ENCODE results near the gene LAMTOR3. TPM values are rescaled to one million over a fixed set of nuclear protein-coding genes. Genes with fewer than 3 reads are reported as not detected.

The LAMTOR3 gene
- total RNA-seq, 1 experiment from 2014 or later: 21.2 TPM

DNA sequence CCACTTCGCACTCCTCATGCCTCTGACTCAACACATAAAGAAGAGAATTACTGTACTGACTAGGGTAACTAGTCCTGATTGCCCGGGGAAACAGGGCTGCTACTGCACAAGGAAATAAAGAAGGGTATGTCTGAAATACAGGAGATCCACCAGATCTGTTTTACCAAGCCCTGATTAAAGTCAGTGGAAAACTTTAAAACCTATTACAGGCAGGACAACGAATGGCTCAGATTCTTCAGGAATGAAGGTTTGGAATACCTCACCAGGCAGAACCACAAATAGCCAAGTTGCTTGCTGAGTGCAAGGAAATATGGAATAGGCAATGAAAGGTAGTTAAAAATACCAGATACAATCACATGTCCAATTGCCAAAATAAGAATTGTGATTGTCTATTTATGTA, 17.3 kb downstream of the LAMTOR3 start:
- Mint-ChIP-seq H3K4me3 (no peak overlapping the region), H3K36me3 (peaks cover 13% of the 10 kb centered on the region), H3K27ac (no peak overlapping the region), H3K9me3 (no peaks in the 10 kb centered on the region), H3K4me1 (no peaks in the 10 kb centered on the region), H3K27me3 (ENCODE audit: low read depth) (no peaks in the 10 kb centered on the region; the same call in 1 of the 2 replicates)
- TF ChIP-seq TCF7 (CRISPR knock-in tag; IDR thresholded peaks at IDR 0.05; ENCODE audit: low read depth) (no peak), GABPB1 (CRISPR knock-in tag; IDR thresholded peaks at IDR 0.05) (no peak), SMAD3 (CRISPR knock-in tag; IDR thresholded peaks at IDR 0.05; ENCODE audit: borderline replicate concordance) (no peak), ZNF219 (CRISPR knock-in tag; IDR thresholded peaks at IDR 0.05; ENCODE audit: borderline replicate concordance) (no peak), FOXP1 (CRISPR knock-in tag; IDR thresholded peaks at IDR 0.05; ENCODE audit: borderline replicate concordance) (no peak), GRHL2 (CRISPR knock-in tag; IDR thresholded peaks at IDR 0.05; ENCODE audit: insufficient replicate concordance, severe bottlenecking) (no peak), ESRRA (CRISPR knock-in tag; IDR thresholded peaks at IDR 0.05; ENCODE audit: borderline replicate concordance) (no peak), SOX15 (CRISPR knock-in tag; IDR thresholded peaks at IDR 0.05) (no peak), ZNF396 (CRISPR knock-in tag; IDR thresholded peaks at IDR 0.05; ENCODE audit: borderline replicate concordance) (no peak), RORB (CRISPR knock-in tag; IDR thresholded peaks at IDR 0.05) (no peak)
- ATAC-seq (no peak), DNase-seq (ENCODE audit: low spot score) (no peak)
- ChIA-PET POLR2A (no interaction called here), CTCF (interaction anchor here (1.0 kb wide), 1 partner anchor 65 kb away, joined by 3 read pairs; no protein-coding TSS in a partner anchor)

- H3K27ac Mint-ChIP-seq: no peak overlapping the region
- TF ChIP-seq TEAD4 (CRISPR knock-in tag; IDR thresholded peaks at IDR 0.05) (no peak), ZNF263 (CRISPR knock-in tag; IDR thresholded peaks at IDR 0.05; ENCODE audit: low read depth) (no peak), RORB (CRISPR knock-in tag; IDR thresholded peaks at IDR 0.05) (no peak), IRF1 (CRISPR knock-in tag; IDR thresholded peaks at IDR 0.05) (no peak), SMAD3 (CRISPR knock-in tag; IDR thresholded peaks at IDR 0.05; ENCODE audit: borderline replicate concordance) (no peak), ZNF512 (CRISPR knock-in tag; IDR thresholded peaks at IDR 0.05; ENCODE audit: borderline replicate concordance) (no peak), MXD4 (CRISPR knock-in tag; IDR thresholded peaks at IDR 0.05; ENCODE audit: borderline replicate concordance) (no peak), PRRX2 (CRISPR knock-in tag; IDR thresholded peaks at IDR 0.05) (no peak), NFE2L1 (CRISPR knock-in tag; IDR thresholded peaks at IDR 0.05) (no peak), CDX4 (CRISPR knock-in tag; IDR thresholded peaks at IDR 0.05; ENCODE audit: borderline replicate concordance) (no peak), IRF2 (CRISPR knock-in tag; IDR thresholded peaks at IDR 0.05; ENCODE audit: borderline replicate concordance, low read depth) (no peak), AR (CRISPR knock-in tag; IDR thresholded peaks at IDR 0.05) (no peak), TP53 (CRISPR knock-in tag; IDR thresholded peaks at IDR 0.05) (no peak)
- TF ChIP-seq, protein P1, sequence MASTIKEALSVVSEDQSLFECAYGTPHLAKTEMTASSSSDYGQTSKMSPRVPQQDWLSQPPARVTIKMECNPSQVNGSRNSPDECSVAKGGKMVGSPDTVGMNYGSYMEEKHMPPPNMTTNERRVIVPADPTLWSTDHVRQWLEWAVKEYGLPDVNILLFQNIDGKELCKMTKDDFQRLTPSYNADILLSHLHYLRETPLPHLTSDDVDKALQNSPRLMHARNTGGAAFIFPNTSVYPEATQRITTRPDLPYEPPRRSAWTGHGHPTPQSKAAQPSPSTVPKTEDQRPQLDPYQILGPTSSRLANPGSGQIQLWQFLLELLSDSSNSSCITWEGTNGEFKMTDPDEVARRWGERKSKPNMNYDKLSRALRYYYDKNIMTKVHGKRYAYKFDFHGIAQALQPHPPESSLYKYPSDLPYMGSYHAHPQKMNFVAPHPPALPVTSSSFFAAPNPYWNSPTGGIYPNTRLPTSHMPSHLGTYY (CRISPR knock-in tag; IDR thresholded peaks at IDR 0.05): no peak
- TF ChIP-seq, protein P2, sequence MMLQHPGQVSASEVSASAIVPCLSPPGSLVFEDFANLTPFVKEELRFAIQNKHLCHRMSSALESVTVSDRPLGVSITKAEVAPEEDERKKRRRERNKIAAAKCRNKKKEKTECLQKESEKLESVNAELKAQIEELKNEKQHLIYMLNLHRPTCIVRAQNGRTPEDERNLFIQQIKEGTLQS (CRISPR knock-in tag; conservative IDR thresholded peaks at IDR 0.05): no peak
- TF ChIP-seq, protein P3, sequence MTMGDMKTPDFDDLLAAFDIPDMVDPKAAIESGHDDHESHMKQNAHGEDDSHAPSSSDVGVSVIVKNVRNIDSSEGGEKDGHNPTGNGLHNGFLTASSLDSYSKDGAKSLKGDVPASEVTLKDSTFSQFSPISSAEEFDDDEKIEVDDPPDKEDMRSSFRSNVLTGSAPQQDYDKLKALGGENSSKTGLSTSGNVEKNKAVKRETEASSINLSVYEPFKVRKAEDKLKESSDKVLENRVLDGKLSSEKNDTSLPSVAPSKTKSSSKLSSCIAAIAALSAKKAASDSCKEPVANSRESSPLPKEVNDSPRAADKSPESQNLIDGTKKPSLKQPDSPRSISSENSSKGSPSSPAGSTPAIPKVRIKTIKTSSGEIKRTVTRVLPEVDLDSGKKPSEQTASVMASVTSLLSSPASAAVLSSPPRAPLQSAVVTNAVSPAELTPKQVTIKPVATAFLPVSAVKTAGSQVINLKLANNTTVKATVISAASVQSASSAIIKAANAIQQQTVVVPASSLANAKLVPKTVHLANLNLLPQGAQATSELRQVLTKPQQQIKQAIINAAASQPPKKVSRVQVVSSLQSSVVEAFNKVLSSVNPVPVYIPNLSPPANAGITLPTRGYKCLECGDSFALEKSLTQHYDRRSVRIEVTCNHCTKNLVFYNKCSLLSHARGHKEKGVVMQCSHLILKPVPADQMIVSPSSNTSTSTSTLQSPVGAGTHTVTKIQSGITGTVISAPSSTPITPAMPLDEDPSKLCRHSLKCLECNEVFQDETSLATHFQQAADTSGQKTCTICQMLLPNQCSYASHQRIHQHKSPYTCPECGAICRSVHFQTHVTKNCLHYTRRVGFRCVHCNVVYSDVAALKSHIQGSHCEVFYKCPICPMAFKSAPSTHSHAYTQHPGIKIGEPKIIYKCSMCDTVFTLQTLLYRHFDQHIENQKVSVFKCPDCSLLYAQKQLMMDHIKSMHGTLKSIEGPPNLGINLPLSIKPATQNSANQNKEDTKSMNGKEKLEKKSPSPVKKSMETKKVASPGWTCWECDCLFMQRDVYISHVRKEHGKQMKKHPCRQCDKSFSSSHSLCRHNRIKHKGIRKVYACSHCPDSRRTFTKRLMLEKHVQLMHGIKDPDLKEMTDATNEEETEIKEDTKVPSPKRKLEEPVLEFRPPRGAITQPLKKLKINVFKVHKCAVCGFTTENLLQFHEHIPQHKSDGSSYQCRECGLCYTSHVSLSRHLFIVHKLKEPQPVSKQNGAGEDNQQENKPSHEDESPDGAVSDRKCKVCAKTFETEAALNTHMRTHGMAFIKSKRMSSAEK (CRISPR knock-in tag; IDR thresholded peaks at IDR 0.05; ENCODE audit: borderline replicate concordance): no peak
Observed at GRCh38 chr4:99875071-99875470, 19.2 kb downstream of the LAMTOR3 start.

More at GRCh38 chr4:99875071-99875470, 19.2 kb downstream of the LAMTOR3 start:
- H3K9me3 Mint-ChIP-seq: no peaks in the 10 kb centered on the region
- ATAC-seq: no peak
- ChIA-PET POLR2A (no interaction called here), CTCF (no interaction called here)
- no peak overlapping the region for H3K4me3 Mint-ChIP-seq
- H3K4me1 Mint-ChIP-seq: no peaks in the 10 kb centered on the region
- no peaks in the 10 kb centered on the region; the same call in 1 of the 2 replicates for H3K27me3 Mint-ChIP-seq (ENCODE audit: low read depth)
- DNase-seq (ENCODE audit: low spot score): no peak
- peaks cover 2% of the 10 kb centered on the region for H3K36me3 Mint-ChIP-seq
